Measurements from ENCODE around the gene GATD1. TPM values are rescaled to one million over a fixed set of nuclear protein-coding genes. Genes with fewer than 3 reads are reported as not detected.
"Not testable (repeated sequence)": the region's sequence is repeated elsewhere in the genome, so short reads cannot be mapped to it uniquely, and the experiment has no call there.

The GATD1 gene
- polyA plus RNA-seq, 4 donors = 70.9 to 97.2 (median 74.7) TPM

DNA sequence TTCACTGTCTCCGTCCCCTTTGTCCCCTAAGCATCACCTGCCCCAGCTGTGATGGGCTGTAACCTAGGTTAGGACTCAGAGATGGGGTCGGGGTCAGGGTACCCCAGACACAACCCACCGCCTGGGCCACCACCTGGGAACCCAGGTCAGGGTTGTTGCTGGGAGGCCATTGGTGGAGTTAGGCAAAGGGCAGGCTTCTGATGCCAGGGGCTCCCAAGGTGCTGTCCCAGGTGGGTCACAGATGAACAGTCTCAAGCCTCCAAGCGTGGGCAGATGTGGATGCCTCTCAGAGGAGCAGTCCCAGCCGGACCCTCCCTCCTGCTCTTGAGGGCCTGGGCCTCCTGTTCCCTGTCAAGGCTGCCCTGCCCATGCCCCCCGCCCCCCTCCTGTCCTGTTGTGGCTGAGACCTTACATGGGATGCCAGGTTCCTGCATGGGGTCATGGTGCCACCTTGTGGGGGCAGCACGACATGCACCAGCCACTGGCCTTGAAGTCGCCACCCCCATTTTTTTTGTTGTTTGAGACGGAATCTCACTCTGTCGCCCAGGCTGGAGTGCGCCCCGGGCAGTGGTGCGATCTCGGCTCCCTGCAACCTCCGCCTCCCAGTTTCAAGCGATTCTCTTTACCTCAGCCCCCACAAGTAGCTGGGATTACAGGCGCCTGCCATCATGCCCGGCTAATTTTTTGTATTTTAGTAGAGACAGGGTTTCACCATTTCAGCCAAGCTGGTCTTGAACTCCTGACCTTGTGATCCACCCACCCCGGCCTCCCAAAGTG lies 12.1 kb downstream of the GATD1 start:
- DNase-seq (ENCODE audit: low read depth in 4 of 4, low spot score in 3 of 4) = no peak

DNA sequence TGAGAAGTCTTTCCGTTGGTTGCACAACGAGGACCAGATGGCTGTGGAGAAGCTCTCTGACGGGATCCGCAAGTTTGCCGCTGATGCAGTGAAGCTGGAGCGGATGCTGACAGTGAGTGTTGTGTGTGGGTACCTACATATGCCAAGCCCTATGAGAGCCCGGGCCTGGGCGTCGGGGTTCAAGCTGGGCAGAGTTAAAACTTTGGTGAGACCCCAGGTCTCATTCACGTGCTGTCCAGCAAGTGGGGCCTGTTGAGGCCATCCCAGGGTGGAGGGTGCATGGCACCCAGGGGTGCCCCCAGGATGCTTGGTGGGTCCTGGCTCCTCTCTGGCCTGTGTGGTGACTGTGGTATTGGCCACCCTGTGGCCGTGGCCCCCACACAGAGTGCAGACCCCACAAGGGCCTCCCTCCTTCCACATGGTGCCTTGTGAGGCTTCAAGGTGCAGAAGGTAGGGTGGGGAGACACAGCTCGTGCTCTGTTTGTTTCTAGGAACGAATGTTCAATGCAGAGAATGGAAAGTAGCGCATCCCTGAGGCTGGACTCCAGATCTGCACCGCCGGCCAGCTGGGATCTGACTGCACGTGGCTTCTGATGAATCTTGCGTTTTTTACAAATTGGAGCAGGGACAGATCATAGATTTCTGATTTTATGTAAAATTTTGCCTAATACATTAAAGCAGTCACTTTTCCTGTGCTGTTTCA lies 12.8 kb downstream of the GATD1 start:
- no peak for DNase-seq (ENCODE audit: low read depth in 4 of 4, low spot score in 3 of 4)

DNA sequence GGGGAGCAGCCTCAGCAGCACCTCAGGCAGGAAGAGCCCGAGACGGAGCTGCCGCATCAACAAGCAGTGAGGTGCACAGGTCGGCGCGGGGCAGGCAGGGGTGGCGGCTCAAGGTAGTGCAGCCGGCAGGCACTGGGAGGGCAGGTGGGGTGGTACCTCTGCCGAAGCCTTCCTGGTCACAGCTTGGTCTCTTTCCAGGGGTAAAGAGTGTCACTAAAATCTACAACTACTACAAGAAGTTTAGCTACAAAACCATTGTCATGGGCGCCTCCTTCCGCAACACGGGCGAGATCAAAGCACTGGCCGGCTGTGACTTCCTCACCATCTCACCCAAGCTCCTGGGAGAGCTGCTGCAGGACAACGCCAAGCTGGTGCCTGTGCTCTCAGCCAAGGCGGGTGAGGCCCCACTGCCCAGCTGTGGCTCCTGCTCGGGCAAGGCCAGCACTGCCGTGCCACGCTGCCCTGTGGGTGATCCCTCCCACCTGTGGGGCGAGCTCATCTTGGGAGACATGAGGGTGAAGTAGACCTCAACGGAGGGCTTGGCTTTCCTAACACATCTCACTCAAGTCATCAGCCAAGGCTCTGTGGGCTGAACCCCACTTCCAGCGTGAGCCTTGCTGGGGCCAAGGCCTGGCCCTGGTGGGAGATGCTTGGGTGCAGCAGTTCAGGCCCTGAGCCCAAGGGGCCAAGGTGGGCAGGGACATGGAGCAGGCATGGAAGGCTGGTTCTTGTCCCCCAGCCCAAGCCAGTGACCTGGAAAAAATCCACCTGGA lies 13.6 kb downstream of the GATD1 start:
- no peak for DNase-seq (ENCODE audit: low read depth in 4 of 4, low spot score in 3 of 4)

DNA sequence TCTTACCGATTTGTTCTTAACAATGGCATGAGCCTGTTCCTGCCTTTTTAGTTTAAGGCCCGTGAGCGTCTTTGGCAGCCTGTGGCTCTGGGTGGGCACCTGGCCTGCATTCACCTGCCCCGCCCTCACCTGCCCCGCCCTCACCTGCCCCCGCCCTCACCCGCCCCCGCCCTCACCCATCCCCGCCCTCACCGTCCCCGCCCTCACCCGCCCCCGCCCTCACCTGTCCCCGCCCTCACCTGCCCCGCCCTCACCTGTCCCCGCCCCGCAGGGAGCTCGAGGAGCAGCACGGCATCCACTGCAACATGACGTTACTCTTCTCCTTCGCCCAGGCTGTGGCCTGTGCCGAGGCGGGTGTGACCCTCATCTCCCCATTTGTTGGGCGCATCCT lies 14.2 kb downstream of the GATD1 start:
- DNase-seq (ENCODE audit: low read depth in 4 of 4, low spot score in 3 of 4) = no peak

DNA sequence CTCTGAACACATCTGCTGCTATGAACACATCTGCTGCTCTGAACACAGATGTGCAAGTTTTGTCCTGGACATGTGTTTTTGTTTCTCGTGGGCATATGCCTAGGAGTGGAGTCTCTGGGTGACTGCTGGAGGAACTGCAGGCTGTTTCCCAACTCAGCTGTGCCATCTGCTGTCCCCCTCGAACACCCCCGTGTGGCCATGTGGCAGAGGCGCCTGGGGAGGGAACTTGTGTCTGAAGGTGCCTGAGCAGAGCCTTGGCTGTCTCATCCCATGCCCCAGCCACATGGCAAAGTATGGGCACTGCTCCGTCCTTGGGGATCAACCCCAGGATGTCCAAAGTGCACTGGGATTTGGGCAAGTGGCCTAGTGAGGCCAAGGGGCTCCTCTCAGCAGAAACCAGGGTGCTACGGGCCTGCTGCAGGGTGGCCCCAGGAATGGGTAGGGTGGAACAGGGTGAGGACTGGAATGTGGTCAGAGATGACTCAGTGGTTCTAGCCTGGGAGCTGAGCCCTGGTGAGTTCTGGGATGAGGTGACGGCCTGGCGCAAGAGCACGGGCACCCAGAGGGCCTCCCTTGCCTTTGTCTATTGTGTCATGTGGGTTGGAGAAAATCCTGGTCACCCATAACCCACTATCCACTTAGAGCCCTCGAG lies 14.7 kb downstream of the GATD1 start:
- no peak for DNase-seq (ENCODE audit: low read depth in 4 of 4, low spot score in 3 of 4)

DNA sequence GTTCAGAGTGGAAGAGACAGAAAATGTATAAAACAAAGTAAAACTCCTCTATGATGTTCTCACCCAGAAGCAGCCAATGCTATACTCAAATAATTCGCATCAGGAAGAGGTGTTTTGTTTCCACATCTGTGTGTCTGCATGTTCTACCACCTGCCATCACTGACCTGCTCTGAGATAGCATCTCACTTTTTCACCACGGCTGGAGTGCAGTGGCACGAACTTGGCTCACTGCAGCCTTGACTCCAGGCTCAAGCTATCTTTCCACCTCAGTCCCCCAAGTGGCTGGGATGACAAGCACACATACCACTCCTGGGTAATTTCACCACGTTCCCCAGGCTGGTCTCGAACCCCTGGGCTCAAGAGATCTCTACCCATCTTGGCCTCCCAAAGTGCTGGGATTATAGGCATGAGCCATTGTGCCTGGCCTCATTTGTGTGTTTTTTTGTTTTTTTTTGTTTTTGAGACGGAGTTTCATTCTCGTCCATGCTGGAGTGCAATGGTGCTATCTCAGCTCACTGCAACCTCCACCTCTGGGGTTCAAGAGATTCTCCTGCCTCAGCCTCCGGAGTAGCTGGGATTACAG lies 15.7 kb downstream of the GATD1 start:
- no peak for DNase-seq (ENCODE audit: low read depth in 4 of 4, low spot score in 3 of 4)

DNA sequence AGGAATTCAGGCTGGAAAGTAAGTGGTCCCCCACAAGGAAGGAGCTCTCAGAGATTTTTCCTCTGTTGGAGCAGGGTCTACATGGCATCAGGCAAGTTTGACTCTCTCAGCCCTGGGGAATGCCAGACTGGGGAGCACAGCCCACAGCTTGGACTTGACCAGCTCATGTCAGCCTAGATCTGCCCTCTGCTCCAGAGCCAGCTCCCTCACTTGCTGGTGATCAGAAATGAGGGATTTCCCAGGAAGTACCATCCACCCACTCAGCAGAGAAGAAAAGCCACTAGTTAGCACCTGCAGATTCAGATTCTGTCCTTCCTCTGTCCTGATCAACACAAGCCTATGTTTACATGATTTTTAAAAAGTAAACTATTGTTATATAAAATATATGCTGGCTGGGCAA lies 17.1 kb downstream of the GATD1 start:
- no peak for DNase-seq (ENCODE audit: low read depth in 4 of 4, low spot score in 3 of 4)

DNA sequence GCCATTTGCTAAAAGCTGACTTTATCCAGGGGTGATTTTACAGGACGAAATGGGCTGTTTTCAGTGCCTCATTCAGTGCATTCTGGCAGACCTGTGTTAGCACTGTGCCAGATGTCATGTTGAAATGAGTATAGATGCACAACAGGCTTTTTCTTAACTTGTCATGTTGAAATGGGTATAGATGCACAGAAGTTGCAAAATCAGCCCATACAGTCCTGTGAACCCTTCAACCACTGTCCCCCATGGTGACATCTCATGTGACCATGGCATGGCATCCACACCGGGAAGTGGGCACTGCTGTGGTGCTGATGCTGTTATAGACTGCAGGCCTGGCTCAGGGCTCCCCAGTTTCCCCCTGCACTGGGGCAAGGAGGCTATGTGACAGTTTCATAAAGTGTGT lies 27.6 kb downstream of the GATD1 start:
- no peak for DNase-seq (ENCODE audit: low read depth in 4 of 4, low spot score in 3 of 4)

DNA sequence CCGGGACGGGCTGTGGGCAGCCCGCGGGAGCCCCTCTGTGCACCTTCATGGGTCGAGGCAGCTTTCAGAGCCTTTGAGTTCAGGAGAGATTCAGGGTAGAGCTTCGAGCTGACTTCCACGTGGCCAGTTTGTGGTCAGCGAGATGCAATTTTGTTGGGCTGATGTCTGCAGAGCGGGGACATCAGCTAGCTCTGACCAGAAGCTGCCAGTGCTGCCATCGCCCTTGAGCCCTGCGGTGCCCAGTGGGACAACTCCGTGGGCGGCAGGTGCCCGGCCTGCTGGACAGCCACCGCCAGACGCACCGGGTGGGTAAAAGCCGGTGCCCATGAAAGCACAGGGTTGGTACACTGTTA lies 29.3 kb downstream of the GATD1 start:
- DNase-seq (ENCODE audit: low read depth in 4 of 4, low spot score in 3 of 4) = no peak

DNA sequence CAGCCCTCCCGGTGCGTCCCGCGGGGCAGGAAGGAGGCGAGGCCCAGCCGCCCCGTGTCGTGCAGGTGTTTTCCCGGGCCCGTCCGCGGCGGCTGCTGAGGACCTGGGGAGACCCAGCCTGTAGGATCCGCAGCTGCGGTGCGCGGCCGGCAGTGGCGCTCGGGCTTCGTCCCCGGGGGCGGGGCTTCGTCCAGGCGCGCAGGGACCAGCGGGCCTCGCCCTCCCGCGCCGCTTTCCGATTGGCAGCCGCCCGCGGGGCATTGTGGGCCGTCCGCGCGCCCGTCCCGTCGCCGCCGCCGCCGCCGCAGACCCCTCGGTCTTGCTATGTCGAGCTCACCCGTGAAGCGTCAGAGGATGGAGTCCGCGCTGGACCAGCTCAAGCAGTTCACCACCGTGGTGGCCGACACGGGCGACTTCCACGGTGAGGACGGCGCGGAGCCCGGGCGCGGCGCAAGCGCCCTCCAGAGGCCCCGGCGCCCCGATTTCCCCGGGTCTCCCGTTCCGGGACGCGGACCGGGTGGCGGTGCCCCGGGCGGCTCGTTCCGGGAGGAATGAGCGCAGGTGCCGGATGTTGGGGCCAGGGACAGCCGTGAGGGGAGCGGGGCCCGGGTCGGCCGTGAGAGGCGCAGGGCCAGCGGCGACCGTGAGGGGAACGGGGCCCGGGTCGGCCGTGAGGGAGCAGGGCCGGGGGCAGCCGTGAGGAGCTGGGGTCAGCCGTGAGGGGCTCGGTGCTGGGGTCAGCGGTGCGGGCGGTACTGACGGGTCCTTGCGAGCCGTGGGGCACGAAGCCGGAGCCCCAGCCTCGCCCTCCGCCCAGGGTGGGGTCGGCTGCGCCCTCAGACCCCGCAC lies 29.9 kb downstream of the GATD1 start, which contains the start of gene TALDO1:
TALDO1 (plus strand) TSS at position 307 of the 849 bp plus-strand sequence; CDS start at position 325, 18 bp downstream.
- DNase-seq (ENCODE audit: low read depth in 4 of 4, low spot score in 3 of 4) = peak in 3 of 4 donors; percentile 75 to 76 (median 75)

DNA sequence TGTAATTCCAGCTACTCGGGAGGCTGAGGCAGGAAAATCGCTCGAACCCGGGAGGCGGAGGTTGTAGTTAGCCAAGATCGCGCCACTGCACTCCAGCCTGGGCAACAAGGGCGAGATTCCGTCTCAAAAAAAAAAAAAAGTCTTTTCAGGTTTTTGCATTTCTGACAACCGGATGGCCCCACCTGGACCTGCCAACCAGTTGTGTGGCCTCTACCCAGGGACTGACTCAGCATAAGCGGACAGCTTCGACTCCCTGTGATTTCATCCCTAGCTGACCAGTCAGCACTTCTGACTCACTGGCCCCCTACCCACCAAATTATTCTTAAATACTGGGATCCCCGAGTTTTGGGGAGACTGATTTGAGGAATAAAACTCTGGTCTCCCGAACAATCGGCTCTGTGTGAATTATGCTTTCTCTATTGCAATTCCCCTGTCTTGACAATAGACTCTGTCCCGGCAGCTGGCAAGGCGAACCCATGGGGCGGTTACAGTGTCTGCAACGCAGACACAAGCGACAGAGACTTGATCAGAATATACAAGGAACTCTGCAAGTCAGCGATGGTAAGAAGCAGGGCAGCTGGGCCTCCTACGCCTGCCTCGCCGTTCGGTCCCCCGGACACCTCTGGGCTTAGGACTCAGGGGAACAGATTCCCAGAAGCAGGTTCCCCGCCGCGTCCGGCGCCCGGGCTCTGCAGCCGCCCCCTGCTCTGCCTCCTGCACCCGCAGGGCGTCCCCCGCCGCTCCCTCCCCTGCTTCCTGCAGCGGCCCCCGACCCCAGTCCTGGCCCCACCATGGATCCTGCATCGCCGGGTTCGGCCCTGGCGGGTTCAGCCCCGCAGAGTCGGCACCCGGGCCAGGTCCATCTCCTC lies 30.8 kb downstream of the GATD1 start:
- no peak for DNase-seq (ENCODE audit: low read depth in 4 of 4, low spot score in 3 of 4)

DNA sequence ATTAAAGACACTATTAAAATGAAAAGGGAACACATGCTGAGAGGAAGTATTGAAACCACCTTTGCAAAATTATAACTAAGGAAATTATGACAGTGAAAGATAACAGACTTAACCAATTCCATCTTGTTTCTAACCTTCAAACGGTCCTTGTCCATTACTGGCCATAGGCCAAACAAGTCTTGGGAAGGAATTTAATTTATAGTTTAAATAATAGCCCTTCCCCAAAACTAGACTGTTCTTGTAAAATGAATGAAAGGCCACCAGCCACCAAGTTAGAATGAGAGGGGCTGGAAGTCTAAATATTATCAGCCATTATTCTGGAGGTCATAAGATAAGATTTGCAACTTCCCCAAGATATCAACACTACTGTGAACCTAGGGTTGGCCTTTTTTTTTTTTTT lies 31.9 kb downstream of the GATD1 start:
- DNase-seq (ENCODE audit: low read depth in 4 of 4, low spot score in 3 of 4) = no peak

DNA sequence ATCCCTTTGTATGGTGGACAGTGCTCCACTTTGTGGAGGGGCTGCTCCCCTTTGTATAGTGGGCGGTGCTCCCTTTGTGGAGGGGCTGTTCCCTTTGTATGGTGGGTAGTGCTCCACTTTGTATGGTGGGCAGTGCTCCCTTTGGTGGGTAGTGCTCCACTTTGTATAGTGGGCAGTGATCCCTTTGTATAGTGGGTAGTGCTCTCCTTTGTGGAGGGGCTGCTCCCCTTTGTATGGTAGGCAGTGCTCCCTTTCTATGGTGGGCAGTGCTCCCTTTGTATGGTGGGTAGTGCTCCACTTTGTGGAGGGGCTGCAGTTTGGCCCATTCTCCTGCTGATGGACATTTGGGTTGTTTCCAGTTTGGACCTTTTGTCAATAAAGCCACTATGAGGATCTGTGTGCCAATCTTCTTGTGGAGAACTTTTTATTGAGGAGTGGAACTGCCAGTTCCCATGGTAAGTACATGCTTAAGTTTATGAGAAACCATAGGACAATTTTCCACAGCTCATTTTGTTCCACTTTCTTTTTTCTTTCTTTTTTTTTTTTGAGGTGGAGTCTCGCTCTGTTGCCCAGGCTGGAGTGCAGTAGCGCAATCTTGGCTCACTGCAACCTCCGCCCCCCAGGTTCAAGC lies 34.6 kb downstream of the GATD1 start:
- DNase-seq (ENCODE audit: low read depth in 4 of 4, low spot score in 3 of 4) = no peak

DNA sequence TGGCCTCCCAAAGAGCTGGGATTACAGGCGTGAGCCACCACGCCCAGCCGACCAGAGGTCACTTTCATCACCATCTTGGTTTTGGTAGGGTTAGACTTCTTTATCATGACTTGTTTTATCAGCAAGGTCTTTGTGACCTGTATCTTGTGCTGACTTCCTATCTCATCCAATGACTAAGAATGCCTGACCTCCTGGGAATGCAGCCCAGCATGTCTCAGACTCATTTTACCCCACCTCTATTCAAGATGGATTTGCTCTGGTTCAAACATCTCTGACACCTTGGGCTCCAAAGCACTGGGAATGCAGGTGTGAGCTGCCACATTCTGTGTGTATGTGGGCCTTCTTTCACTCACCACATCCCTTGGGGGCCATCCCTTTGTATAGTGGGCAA lies 35.1 kb downstream of the GATD1 start:
- no peak for DNase-seq (ENCODE audit: low read depth in 4 of 4, low spot score in 3 of 4)

DNA sequence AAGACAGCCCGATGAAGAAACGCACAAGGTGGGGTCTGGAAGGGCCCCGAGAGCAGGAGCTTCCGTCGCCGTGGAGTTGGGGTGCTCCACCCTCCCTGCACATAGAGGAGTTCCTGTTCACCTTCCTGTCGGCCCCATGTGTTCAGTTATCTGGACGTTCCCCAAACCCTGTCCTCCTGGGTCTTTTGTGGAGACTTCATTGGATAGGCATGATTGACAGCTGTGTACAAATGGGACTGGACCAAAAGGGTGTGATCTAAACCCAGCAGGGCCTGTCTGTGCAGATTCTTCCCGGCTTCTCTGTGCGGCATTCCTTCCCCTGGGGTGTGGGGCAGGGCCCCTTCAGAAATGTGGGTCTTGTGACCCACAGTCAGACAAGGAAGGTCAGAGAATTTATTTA lies 39.4 kb downstream of the GATD1 start:
- not testable (repeated sequence) for DNase-seq (ENCODE audit: low read depth in 4 of 4, low spot score in 3 of 4)

DNA sequence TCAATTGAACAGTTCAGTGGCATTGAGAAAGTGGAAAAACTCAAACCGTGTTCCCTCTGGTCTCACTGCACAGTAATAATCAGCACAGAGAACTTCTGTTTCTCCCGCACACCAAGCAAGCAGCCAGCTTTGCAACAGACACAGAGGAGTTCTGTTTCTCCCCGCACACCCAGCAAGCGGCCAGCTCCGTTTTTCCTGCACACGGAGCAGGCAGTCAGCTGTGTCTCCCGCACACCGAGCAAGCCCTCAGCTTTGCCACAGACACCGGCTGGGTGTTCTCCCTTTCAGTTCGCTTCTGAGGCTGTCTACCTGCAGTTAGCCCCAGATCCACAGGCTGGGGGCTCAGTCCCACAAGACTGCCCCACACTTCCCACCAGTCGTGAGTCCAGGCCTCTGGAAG lies 39.9 kb downstream of the GATD1 start:
- DNase-seq (ENCODE audit: low read depth in 4 of 4, low spot score in 3 of 4) = no peak

DNA sequence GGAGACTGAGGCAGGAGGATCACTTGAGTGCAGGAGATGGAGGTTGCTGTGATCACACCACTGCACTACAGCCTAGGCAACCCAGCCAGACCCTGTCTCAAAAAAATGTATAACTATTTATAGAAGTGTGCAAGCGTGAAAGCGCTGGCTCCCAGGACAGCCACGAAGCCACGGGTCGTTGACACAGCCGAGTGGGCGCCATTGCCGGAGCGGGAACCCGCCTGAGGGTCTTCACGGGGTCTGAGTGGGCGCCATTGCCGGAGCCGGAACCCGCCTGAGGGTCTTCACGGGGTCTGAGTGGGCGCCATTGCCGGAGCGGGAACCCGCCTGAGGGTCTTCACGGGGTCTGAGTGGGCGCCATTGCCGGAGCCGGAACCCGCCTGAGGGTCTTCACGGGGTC lies 42.7 kb downstream of the GATD1 start:
- DNase-seq (ENCODE audit: low read depth in 4 of 4, low spot score in 3 of 4) = not testable (repeated sequence)

DNA sequence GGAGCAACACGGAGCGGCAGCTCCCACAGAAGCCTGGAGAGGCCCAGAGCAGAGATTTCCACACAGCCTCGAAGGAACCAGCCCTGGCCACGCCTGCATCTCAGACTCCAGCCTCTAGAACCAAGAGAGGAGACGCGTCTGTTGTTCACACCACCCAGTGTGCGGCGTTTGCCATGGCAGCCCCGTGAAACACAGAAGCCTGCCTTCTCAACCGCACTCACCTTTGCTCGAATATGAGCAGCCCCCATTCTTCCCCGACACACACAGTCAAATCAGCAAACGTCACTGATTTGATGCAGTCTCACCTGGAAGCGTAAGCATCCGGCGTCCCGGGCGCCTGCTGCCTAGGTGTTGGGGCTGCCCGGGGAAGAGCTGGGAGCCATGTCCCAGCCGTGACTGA lies 44.2 kb downstream of the GATD1 start:
- DNase-seq (ENCODE audit: low read depth in 4 of 4, low spot score in 3 of 4) = no peak

Data from right renal pelvis (tissue), 4 donors.